Stimulated activated naive CD8-positive, alpha-beta T cell treated with anti-CD3 and anti-CD28 coated beads, Interleukin-15, Interleukin-2, amounts not matched to agents 100 U/mL and 50 U/mL, for 24 hours (primary cell): ENCODE results near the gene PI4KA.
"Not testable (repeated sequence)": the region's sequence is repeated elsewhere in the genome, so short reads cannot be mapped to it uniquely, and the experiment has no call there.

Source experiments
- ATAC-seq: fragments of 150-1000 bp; cut with Tn5 transposase; one replicate; pipeline ENCODE4 v1.10.0; 2021
- DNase-seq: peaks from one replicate; pipeline ENCODE4 v3.0.0; 2021

The PI4KA gene

GRCh38 chr22:20847318-20847822, 11.2 kb downstream of the PI4KA start:
- ATAC-seq = no peak
- DNase-seq = no peak

DNA sequence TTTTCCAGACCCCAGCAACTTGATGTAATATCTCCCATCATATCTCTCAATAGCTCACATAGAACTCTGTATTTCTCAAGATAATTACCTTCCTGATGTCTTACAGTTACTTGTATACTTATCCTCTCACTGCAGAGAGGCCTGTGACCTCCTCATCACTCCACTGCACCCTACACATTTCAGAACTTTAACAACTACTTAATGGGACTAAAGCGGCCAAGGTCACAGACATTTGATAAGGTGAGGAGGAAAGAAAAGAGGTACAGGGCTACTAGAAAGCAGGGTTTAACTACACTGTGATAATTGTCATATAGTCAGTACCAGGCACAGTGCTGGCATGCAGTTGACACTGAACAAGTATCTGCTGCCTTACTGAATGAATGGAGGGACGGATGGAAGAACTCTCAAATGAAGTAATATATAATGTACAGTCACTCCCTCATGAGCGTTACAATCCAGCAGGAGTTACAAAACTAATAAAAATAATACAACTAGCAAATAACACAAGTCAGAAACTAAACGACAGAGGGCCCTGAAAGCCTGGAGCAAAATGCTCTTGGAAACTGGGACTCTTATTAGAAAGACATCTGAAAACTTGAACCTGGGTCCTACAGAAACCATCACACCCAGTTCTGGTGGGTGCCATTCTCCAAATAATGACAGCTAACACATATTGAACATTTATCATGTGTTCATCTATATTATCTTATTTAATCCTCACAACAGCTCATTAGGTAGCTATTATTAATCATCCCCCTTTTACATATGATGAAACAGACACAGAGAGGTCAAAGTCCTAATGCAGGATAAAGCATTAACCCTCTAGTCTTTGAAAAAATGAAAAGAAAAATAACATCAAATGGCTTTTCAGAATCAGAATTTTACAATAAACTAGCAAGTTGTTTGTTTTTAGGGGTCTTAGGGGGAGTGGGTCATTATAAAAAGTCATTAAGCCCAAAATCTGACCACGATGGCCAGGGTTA, 14.3 kb downstream of the PI4KA start:
- ATAC-seq (no peak), DNase-seq (no peak)

GRCh38 chr22:20843501-20843900, 15.1 kb downstream of the PI4KA start:
- ATAC-seq (no peak), DNase-seq (no peak)

- no peak for DNase-seq
These were observed 17.8 kb downstream of the PI4KA start for GRCh38 chr22:20840646-20841371.

GRCh38 chr22:20839837-20840645, 18.6 kb downstream of the PI4KA start:
- no peak for ATAC-seq
- no peak for DNase-seq

More at GRCh38 chr22:20840646-20841371, 17.8 kb downstream of the PI4KA start:
- ATAC-seq = no peak

- not testable (repeated sequence) for DNase-seq, ATAC-seq
These were observed 19.3 kb downstream of the PI4KA start for GRCh38 chr22:20839354-20839753.

DNA sequence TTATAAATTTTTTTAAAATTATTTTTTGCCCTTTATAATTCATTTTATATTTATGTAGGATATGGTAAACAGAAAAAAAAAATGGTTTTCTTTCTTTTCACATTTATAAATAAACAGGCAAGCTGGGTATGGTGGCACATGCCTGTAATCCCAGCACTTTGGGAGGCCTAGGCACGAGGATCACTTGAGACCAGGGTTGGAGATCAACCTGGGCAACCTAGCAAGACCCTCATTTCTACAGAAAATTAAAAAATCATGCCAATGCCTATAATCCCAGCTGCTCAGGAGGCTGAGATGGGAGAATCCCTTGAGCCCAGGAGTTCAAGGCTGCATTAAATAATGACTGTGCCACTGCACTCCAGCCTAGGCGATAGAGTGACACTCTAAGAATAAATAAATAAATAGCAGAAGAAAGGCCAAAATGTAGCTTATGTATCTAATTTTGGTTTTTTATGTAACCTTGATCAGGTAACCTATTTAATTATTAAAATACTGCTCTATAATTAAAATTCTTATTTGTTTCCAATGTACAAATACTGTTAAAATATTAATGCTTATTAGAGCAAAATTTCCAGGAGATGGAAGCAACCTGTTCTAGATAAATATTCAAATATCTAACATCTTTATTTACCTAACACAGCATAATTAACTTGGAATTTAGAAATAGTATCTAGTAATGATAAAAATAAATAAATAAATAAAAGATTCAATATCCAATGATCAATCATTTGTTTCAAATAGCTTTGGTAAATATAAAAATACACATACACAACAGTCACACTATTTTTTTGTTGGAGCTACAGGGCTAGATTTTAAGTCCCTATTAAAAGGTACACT, 21.4 kb downstream of the PI4KA start:
- ATAC-seq = no peak
- DNase-seq = no peak

DNA sequence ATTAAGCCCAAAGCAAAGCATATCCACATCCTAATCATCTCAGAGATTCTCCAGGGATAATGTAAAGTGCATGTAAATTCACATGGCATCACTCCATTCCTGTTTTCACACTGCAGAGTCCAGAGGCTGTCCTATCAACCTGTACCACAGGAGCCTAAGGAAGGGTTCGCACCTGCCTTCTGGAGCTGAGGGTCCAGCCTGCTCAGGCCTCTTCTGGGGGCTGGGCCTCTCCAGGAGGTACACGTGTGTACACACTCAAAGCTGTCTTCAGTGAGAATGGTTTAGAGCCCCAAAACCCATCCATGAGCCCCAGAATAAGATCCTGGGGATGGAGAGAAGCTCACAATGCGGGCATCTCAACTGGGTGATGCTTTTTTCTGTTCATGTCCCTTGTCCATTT, 23.9 kb downstream of the PI4KA start:
- ATAC-seq (no peak), DNase-seq (no peak)

DNA sequence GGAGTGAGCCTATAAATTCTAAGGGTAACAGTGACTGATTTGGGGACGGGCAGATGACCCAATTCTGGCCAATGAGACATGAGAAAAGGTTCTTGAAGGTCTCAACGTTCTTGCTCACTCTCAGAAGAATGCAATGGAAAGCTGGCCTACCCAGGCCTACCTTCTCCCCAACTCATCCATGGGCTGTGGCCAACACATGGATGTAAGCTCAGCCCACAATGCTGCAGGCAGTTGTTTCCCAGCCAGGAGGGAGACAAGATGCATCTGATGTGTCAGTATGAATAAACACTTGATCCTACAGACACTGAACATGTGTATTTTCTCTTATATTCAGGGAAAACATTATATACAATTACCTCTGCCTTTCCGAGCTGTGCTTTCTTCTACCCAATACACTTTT, 24.4 kb downstream of the PI4KA start:
- DNase-seq (no peak), ATAC-seq (no peak)

- DNase-seq (no peak), ATAC-seq (no peak)
These were observed 25.4 kb downstream of the PI4KA start for GRCh38 chr22:20833225-20833665.

GRCh38 chr22:20829491-20830134, 29.0 kb downstream of the PI4KA start:
- ATAC-seq (no peak), DNase-seq (no peak)

DNA sequence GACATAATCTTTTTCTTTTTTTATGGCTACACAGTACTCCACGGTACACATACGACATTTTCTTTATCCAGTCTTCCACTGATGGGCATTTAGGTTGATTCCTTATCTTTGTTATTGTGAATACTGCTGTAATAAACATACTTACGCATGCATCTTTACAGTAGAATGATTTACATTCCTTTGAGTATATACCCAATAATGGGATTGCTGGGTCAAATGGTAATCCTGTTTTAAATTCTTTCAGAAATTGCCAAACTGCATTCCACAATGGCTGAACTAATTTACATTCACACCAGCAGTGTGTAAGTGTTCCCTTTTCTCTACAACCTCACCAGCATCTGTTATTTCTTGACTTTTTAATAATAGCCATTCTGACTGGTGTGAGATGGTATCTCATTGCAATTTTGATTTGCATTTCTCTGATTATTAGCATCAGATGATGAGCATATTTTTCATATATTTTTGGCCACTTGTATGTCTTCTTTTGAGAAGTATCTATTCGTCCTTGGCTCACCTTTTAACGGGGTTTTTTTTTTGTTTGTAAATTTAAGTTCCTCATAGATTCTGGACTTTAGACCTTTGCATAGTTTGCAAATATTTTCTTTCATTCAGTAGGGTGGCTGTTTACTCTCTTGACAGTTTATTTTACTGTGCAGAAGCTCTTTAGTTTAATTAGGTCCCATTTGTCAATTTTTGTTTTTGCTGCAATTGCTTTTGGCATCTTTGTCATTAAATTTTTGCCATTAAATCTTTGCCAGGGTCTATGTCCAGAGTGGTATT, 32.0 kb downstream of the PI4KA start:
- DNase-seq, ATAC-seq: not testable (repeated sequence)

DNA sequence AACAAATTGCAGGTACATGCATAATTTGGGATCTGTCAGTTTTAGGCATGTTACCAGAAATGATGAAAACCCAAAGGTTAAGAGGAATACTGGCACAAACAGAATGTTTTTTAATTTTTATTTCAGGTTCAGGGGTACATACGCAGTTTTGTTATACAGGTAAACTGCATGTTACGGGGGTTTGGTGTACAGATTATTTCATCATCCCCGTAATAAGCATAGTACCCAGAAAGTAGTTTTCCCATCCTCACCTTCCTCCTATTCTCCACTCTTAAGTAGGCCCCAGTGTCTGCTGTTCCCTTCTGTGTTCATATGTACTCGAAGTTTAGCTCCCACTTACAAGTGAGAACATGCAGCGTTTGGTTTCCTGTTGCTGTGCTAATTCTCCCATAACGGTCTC, 33.0 kb downstream of the PI4KA start:
- DNase-seq (no peak), ATAC-seq (no peak)

- DNase-seq, ATAC-seq: not testable (repeated sequence)
These were observed 33.4 kb downstream of the PI4KA start for GRCh38 chr22:20825216-20825615.

GRCh38 chr22:20823264-20823663, 35.3 kb downstream of the PI4KA start:
- DNase-seq = no peak
- ATAC-seq = no peak

GRCh38 chr22:20822240-20822639, 36.4 kb downstream of the PI4KA start:
- DNase-seq (no peak), ATAC-seq (no peak)

- DNase-seq, ATAC-seq: not testable (repeated sequence)
These were observed 36.8 kb downstream of the PI4KA start for GRCh38 chr22:20821717-20822239.

DNA sequence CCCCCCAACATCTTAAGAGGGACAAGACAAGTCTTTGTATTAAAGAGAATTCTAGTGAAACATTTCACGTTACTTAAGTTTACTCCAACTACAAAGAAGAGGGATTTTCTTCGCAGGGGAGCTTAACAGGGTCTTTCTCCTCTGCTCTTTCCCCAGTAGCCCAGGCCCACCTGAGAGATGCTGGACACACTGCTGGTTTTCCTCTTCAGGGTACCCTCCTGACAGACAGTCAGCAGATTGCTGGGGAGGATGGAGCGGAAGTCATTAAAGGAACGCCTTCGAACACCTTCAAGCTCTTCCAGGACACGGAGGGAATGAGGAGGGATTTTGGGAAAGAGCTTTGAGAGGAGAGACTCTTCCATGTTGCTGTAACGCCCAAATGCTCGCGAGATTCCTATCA, 39.1 kb downstream of the PI4KA start:
- ATAC-seq (no peak), DNase-seq (no peak)

- ATAC-seq (no peak), DNase-seq (no peak)
These were observed 40.1 kb downstream of the PI4KA start for GRCh38 chr22:20818471-20818870.
